PC-3 (cell line): Measurements from ENCODE around the gene RELL2.

Source experiments
- CTCF ChIP-seq: fragments of 300-600 bp; sonication (generic); conservative IDR thresholded peaks from 2 replicates; pipeline ENCODE4 v1.5.1; 2017; ENCODE audit warnings: antibody characterized with exemption, low read depth, mild to moderate bottlenecking, low read length
- EZH2 ChIP-seq: fragments of 300-600 bp; sonication (generic); IDR thresholded peaks from one replicate; pipeline ENCODE4 v1.6.1; 2017; ENCODE audit warnings: antibody characterized with exemption, mild to moderate bottlenecking, low read length; ENCODE audit not compliant: unreplicated experiment

DNA sequence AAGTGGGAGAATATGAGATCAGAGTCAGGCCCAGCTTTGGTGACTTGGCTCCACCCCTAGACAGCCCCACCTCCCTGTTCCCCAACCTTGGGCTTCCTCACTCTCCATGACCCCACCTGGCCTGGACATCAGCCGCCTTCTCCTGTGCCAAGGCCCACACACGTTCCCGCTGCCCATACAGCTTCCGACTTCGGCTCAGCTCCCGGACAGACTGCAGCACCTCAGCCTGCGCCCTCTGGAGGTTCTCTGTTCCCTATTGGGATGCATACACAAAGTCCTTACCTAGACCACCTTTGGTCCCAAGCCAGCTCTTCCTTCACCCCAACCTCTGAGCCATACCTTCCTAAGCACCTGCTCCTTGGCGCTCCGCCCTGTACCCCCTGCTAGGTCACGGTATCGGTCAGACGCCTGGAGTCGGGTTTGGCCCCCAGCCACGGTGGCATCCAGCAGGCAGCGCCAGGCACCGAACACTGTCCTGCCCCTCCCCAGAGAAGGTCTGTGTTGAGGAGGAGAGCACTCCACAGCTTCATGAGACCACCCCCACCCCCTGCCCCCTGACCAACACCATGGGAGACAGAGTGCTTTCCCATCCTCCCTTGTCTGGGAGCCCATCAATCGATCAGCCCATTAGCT is 12.4 kb downstream of the RELL2 start:
- TF ChIP-seq EZH2, result no peak
- TF ChIP-seq CTCF, result no peak
